Stimulated activated CD4-positive, alpha-beta T cell treated with anti-CD3 and anti-CD28 coated beads, TNF-alpha, amount 100 ng/mL, for 48 hours (primary cell): Measurements from ENCODE around the gene NUP58.

Experiments
- DNase-seq, 3 donors: peaks; one replicate each; pipeline ENCODE4 v3.0.0-alpha.2; 2020; ENCODE audit warnings: low read depth in 3 of 3

NUP58 gene, protein sequence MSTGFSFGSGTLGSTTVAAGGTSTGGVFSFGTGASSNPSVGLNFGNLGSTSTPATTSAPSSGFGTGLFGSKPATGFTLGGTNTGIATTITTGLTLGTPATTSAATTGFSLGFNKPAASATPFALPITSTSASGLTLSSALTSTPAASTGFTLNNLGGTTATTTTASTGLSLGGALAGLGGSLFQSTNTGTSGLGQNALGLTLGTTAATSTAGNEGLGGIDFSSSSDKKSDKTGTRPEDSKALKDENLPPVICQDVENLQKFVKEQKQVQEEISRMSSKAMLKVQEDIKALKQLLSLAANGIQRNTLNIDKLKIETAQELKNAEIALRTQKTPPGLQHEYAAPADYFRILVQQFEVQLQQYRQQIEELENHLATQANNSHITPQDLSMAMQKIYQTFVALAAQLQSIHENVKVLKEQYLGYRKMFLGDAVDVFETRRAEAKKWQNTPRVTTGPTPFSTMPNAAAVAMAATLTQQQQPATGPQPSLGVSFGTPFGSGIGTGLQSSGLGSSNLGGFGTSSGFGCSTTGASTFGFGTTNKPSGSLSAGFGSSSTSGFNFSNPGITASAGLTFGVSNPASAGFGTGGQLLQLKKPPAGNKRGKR

DNA sequence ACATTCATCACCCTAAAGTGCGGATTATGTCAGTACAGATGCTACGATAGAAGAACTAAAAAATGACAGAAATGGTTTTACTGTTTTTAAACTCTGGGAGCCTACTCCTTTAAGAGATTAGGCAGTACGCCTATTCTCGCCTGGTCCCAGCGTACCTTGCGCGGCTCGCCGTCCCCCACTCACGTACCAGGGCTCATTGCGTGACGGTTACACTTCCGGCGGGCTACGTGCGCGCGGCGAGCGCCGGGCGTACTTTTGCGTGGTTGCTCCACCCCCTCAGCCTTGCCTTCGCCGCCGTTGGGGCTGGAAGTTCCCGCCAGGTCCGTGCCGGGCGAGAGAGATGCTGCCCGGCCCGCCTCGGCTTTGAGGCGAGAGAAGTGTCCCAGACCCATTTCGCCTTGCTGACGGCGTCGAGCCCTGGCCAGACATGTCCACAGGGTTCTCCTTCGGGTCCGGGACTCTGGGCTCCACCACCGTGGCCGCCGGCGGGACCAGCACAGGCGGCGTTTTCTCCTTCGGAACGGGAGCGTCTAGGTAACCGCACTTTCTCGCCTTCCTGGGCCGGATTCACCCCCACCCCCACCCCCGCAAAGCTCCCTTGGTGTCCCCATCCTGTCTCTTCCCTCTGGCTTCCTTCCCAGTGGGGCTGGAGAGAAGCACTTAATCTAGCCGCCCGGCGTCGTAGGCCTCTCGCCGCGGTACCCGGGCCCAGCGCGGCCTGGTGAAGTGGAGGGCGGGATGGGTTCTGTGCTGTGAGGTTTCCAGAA lies at the start of gene NUP58:
TSS of gene NUP58 (plus strand) at position 279 of the 767 bp plus-strand sequence. CDS start at position 428, 149 bp downstream.
- DNase-seq, result peak; percentile 84 to 90 (median 89)

DNA sequence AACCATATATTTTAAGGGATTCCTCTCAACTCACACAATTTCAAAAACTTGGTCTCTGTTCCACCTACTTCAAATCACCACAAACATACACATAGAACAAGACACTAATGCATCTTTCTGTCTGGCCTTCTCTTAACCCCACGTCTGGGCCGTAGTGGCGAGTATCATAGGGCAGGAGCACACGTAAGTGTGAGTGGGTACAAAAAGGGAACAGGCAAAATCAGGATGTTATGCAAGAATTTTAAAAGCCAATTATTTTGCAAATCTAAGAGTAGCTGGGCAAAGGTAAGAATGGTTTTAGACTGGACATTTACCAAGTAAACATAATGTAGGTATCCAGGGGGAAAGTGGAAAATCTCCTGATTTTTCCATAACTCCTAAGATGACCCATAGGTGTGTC lies 49.2 kb upstream of the NUP58 start:
- no peak for DNase-seq

GRCh38 chr13:25252752-25253151 lies 48.7 kb upstream of the NUP58 start:
- DNase-seq, result no peak

DNA sequence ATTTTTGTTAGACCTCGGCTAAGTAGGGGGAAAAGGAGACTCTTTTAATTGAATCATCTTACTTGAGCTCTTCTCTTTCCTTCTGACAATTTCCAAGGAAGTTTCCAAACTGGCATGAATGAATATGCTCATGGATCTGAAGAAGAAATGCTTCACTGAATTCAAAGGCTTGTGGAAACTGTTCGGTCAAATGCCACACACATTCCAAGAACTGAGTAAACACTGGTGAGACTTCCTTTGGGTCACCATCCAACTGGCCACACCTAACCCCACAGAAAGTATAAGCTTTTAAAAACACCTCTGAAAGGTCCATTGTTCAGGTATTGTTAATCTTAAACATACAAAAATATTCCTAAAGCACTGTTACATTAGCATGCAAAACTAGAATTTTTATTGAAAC lies 47.7 kb upstream of the NUP58 start:
- no peak for DNase-seq

GRCh38 chr13:25262261-25262660 lies 39.2 kb upstream of the NUP58 start:
- no peak for DNase-seq

DNA sequence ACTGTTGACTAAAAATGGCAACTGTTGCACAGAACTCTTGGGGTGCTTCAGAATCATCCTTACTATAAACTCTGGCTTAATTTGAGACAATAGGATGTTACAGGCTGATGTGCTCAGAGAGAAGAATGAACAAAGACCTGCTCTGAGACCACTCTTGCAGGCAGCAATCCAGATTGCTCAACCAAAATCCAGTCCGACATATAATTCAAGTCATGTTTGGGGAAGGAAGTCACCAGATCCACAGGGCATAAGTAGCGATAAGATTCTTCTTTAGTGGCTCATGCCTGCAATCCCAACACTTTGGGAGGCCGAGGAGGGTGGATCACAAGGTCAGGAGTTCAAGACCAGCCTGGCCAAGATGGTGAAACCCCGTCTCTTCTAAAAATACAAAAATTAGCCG lies 34.7 kb upstream of the NUP58 start:
- no peak for DNase-seq

- no peak for DNase-seq
These were observed 33.7 kb upstream of the NUP58 start for GRCh38 chr13:25267715-25268114.

DNA sequence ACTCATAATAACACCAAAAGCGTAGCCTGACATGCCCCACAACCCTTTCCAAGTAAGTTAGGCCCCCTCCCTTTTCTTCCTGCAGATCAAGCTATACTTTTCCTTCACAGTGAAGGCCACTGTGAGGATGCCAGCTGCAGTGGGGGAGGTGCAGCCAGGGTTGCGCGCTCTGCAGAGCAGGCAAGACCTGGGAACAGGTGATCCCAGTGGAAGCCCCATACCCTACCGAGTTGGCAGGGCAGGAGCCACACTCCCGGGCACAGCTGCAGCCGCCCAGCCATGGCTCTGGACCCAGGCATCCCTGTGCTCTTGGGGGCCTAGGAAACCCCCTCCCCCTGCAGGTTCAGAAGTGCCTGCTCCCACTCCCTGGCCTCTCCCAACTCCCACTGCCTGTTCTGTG lies 32.9 kb upstream of the NUP58 start:
- DNase-seq, result no peak

- no peak for DNase-seq
These were observed 24.7 kb upstream of the NUP58 start for GRCh38 chr13:25276748-25277147.

GRCh38 chr13:25280396-25280795 lies 21.0 kb upstream of the NUP58 start:
- DNase-seq, result no peak

DNA sequence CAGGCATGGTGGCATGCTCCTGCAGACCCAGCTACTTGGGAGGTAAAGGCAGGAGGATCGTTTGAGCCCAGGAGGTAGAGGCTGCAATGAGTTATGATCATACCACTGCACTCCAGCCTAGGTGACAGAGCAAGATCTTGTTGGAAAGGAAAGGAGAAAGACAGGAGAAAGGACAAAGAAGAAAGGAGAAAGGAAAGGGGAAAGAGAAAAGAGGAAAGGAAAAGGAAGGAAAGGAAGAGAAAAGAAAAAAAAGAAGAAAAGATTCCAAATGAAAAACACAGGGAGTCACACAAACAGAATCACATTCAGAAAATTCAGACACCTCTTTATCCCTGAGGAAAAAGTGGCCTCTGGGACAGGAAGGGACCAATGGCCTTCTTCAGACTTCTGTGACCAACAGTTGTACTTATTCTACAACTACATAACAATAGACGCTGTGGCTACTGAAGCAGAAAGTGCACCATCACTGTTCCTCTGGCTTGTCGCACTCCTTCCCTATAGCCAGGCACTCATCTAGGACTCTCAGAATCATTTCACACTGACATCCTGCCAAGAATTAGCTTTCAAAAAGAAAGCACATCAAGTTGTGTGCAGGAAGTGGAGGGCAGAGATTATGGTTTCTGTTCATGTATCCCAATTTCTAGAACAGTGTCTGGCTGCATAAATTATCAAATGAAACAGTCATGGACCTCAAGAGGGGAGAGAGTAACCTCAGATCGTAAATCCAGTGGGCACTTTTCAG lies 20.1 kb upstream of the NUP58 start:
- no peak for DNase-seq

DNA sequence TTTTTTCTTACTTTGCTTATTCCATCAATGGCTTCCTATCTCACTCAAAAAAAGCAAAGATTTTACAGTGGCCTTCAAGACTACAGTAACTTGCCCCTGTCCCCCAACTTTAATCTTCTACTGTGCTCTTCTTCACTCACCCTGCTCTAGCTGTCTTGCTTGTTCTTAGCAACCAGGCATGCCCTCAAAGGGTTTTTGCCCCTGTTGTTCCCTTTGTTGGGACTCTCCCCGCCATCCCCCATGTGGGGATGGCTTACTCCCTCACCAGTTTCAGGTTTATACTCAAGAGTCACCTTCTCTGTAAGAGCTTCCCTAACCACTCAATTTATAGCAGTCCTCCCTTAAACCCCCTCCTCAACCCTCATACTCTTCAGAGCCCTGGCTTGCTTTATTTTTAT lies 19.5 kb upstream of the NUP58 start:
- DNase-seq, result no peak

GRCh38 chr13:25286308-25286968 lies 15.0 kb upstream of the NUP58 start:
- no peak for DNase-seq

- peak; percentile 87 to 92 (median 89) for DNase-seq
These were observed 14.2 kb upstream of the NUP58 start, which contains the start of gene MTMR6 for GRCh38 chr13:25286969-25287961. Gene MTMR6, minus strand, starts transcription at chr13:25287488. Its CDS starts 241 bp downstream, at chr13:25287247.

DNA sequence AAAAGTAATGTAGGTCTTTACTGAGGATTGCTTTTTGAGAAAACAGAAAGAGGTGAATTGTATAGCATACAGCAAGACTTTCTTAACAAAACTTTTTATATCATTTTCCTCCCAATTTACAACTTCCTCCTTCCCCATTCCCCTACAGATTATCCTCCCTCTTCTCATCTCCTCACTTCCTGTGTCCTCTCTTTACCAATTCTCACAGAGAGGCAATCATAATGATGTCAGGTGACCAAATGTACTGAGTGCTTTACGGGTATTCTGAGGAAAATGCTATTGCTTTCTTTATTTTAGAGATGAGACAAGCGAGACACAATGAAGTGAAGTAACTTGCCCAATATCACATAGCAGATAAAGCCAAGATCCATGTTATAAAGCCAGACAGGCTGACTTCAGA lies 12.5 kb upstream of the NUP58 start:
- DNase-seq, result no peak

DNA sequence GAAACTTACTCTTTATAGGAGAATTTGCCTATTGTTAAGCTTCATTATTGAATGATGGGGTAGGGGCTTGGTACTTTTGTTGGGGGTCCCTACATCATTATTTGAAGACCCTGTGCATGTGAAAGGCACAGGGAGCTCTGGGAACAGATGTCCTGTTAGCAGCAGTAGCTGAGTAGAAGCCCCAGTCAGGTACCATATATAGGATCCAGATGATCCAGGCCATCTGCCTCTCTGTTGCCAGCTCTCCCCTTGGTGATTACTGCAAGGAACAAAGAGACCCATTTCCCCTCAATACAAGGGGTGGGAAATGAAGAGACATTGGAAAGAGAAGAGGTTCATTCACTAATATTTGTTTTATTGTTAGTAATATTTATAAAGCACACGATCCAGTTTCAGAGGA lies 9.7 kb upstream of the NUP58 start:
- no peak for DNase-seq

- DNase-seq, result no peak
These were observed 9.1 kb upstream of the NUP58 start for GRCh38 chr13:25292301-25292700.

- no peak for DNase-seq
These were observed 6.2 kb upstream of the NUP58 start for GRCh38 chr13:25295228-25295627.

DNA sequence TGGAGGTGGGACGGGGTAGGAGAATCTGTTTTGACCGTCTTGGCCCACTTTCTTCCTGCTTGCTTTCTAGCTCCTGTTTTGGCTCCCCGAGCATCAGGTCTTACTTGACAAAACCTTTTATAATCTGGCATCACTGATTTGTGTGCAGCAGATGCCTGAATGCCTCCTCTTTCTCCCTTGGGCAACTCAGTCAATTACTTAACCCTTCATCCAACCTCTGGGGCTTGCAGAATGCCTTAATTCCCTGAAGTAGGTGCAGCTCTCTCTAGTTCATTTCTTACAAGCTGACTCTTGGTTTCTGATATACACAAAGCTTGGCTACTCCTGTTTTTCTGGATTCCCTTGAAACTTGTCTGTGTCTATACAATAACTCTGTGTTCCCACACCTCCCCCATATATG lies 5.7 kb upstream of the NUP58 start:
- no peak for DNase-seq

DNA sequence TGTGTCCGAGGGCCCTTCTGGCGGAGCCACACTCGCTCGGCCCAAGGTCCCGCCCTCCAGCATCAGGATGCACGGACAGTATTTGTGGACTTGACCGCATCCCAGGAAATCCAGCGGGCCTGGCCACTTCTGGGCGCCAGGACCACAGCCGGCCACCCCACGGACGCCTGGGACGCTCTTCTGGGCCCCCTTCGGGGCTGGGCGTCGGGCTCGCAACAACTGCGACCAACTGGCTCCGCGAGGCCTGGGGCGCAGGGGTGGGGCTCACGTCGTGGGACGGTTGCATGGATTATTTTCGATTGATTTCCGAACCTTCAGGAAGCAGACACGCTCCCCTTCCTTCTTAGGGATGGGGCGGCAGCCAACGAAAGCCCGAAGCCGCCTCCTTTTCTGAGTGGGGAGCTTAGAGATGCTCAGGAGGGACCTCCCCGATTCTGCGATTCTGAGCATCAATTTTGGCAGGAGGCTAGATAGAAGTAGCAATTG lies 521 bp upstream of the NUP58 start:
- no peak for DNase-seq
